Pancreas (tissue), 10 donors: ENCODE data around the gene NF1. TPM values are rescaled to one million over a fixed set of nuclear protein-coding genes. Genes with fewer than 3 reads are reported as not detected.
"Not testable (repeated sequence)": the region's sequence is repeated elsewhere in the genome, so short reads cannot be mapped to it uniquely, and the experiment has no call there.

Experiments used
- ATAC-seq, 4 donors: fragments of 200-7000 bp; cut with Tn5 transposase; one replicate each; pipeline versions ENCODE4 v1.8.0 to v1.9.1; 2020; ENCODE audit warnings: mild to moderate bottlenecking in 4 of 4, moderate library complexity in 4 of 4
- DNase-seq, 6 donors: peaks; one replicate each; pipeline ENCODE4 v3.0.0-alpha.2; 2020
- FAIRE-seq: peaks from 2 replicates; lab custom pipeline; 2012; peaks lifted over from hg19 to GRCh38; lab: Jason Lieb, UNC
- H3K27ac ChIP-seq, 4 donors: fragments of 200-600 bp; sonication (generic); 1 replicate in 3 of 4; 2 replicates in 1 of 4; pipeline versions ENCODE4 v1.5.0 to v1.8.0; 2020
- H3K27me3 ChIP-seq, 4 donors: fragments of 200-600 bp; one replicate each; pipeline ENCODE4 v1.8.0; 2021
- H3K36me3 ChIP-seq, 3 donors: fragments of 200-600 bp; sonication (generic) in 1 of 3; one replicate each; pipeline versions ENCODE4 v1.5.0 to v1.8.0; 2020 to 2021
- H3K4me1 ChIP-seq, 3 donors: fragments of 200-600 bp; one replicate each; pipeline ENCODE4 v1.8.0; 2021
- H3K4me3 ChIP-seq, 4 donors: fragments of 200-600 bp; sonication (generic) in 2 of 4; one replicate each; pipeline versions ENCODE4 v1.5.0 to v1.8.0; 2020 to 2021
- H3K9me3 ChIP-seq, 4 donors: fragments of 200-600 bp; one replicate each; pipeline ENCODE4 v1.8.0; 2021
- WGBS, 2 donors: extraction: QIAGEN DNeasy Blood & Tissue Kit; methylation state at CpG; one replicate each; pipeline ENCODE4 v1.1.7; 2013; 5-methylcytosine and 5-hydroxymethylcytosine counted together
- intact Hi-C, 3 donors: fragments of 100-400 bp; cut with DNase I; formaldehyde crosslinking; loops; one replicate each; pipeline versions ENCODE4 v1.11.1 to v1.14.2; 2022
- polyA plus RNA-seq, 2 donors: library from polyadenylated mRNA; stranded (reverse); fragments of 200-250 nt; gene quantifications; one replicate each; pipeline ENCODE4 v1.2.3, GENCODE V29; 2013
- total RNA-seq, 6 donors: library from RNA; stranded (reverse); fragmentation: NEBNext Ultra II Directional in 4 of 6; extraction: Animal tissue kit (Norgen Biotek cat#: 25700) in 4 of 6; gene quantifications; one replicate each; pipeline versions ENCODE4 v1.2.1 to v1.2.4, GENCODE V29; 2021 to 2023
- TF ChIP-seq, protein P1 (sequence below), 4 donors: fragments of 200-600 bp; sonication (generic) in 3 of 4; IDR thresholded peaks; one replicate each; pipeline versions ENCODE4 v1.5.0 to v1.8.0; 2021; ENCODE audit warnings: antibody characterized with exemption in 4 of 4
- donor health status: healthy with polysubstance abuse.
- donor health status: DM: no; HTN: no; CAD: no; lungs with moderate emphysema.
- donor health status: DM: no; HTN: no; CAD: no.
- donor health status: control.
- donor health status: control.
- donor health status: Bipolar disorder and iron deficiency.
- donor health status: DM: yes; HTN: yes; CAD: no.
- donor health status: DM: no; HTN: no; CAD: no.
- donor health status: DM: no; HTN: no; CAD: no.
- donor health status: DM: yes; HTN: yes; CAD: no.

Gene NF1
- total and polyA plus RNA-seq, 8 donors, result 6.6 to 38.4 (median 27.8) TPM

DNA sequence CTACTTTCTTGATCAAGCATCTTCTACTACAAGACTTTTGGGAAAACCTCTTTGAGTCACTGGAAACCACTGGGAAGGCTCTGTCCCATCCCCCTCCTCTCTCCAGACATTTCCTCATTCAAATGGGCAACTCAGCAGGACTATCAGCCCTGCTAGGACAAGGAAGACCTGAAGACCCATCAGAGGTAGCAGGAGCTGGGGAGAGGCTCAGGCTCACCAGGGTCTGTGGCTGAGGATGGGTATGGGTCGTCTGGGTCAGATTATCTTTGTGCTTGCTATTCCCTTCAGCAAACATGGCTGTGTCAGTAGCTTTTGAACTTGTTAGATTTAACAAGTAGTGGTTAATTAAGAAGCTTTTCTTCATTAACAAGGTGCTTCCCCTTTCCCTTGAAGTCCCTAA is 15.0 kb upstream of the NF1 start:
- Histone ChIP-seq H3K9me3 (no peaks in the 10 kb centered on the region), H3K4me3 (no peak overlapping the region), H3K4me1 (no peaks in the 10 kb centered on the region), H3K27me3 (no peaks in the 10 kb centered on the region), H3K36me3 (no peaks in the 10 kb centered on the region), H3K27ac (no peak overlapping the region)
- ATAC-seq (no peak), FAIRE-seq (no peak), DNase-seq (no peak)
- WGBS, 2 donors, result 30 to 36% methylated on average over 1 of the region's 1 CpG
- TF ChIP-seq, protein P1, sequence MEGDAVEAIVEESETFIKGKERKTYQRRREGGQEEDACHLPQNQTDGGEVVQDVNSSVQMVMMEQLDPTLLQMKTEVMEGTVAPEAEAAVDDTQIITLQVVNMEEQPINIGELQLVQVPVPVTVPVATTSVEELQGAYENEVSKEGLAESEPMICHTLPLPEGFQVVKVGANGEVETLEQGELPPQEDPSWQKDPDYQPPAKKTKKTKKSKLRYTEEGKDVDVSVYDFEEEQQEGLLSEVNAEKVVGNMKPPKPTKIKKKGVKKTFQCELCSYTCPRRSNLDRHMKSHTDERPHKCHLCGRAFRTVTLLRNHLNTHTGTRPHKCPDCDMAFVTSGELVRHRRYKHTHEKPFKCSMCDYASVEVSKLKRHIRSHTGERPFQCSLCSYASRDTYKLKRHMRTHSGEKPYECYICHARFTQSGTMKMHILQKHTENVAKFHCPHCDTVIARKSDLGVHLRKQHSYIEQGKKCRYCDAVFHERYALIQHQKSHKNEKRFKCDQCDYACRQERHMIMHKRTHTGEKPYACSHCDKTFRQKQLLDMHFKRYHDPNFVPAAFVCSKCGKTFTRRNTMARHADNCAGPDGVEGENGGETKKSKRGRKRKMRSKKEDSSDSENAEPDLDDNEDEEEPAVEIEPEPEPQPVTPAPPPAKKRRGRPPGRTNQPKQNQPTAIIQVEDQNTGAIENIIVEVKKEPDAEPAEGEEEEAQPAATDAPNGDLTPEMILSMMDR (IDR thresholded peaks at IDR 0.05), result no peak
- intact Hi-C loops, result no loop called here

DNA sequence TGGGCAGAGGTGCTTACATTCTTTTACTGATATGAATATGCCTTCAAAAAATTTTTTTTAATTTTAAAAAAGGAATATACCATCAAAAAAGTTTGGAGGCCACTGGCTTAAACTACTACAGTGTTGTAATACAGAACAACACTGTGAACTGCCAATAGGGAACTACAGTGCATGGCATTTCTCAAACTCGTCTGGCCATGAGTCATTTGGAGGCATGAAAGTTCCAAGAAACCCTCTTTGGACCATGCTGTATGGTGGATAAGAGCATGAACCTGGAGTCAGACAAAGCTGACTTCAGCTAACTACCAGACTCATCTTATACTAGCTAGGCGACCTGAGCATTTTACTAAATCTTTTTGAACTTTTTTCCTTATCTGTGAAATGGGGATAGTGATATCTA is 9.2 kb upstream of the NF1 start:
- Histone ChIP-seq H3K4me1 (no peaks in the 10 kb centered on the region), H3K4me3 (no peak overlapping the region), H3K27ac (no peak overlapping the region), H3K27me3 (no peaks in the 10 kb centered on the region), H3K36me3 (no peaks in the 10 kb centered on the region), H3K9me3 (no peaks in the 10 kb centered on the region)
- FAIRE-seq (no peak), DNase-seq (no peak), ATAC-seq (peak in 1 of 4 donors; percentile 56)
- intact Hi-C loops, result no loop called here
- TF ChIP-seq, protein P1 (IDR thresholded peaks at IDR 0.05), result no peak
- 76 to 88% methylated on average over 2 of the region's 2 CpGs for WGBS, 2 donors

DNA sequence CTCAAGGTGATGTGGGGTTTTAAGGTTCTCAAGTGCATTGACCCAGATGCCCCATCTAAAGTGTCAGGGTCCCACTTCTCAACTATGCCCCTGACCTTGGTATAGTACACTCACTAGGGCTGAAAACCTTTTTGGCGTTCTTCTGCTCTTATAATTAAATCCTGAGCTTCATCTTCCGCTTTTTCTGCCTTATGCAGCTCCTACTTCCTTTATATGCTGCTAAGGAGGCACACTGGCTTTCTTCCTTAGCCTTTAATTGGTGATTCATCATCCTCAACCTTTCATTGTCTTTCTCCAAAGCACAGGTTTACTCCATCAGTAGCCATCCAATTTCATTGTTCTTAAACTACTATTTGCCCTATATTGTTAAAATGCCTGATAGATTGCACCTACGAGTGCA is 5.3 kb upstream of the NF1 start:
- Histone ChIP-seq H3K4me3 (no peak overlapping the region), H3K4me1 (peaks cover 0 to 4% (median 0%) of the 10 kb centered on the region in 3 donors), H3K27me3 (no peaks in the 10 kb centered on the region), H3K9me3 (no peaks in the 10 kb centered on the region), H3K36me3 (no peaks in the 10 kb centered on the region), H3K27ac (no peak overlapping the region)
- TF ChIP-seq, protein P1 (IDR thresholded peaks at IDR 0.05), result no peak
- FAIRE-seq (no peak), ATAC-seq (no peak), DNase-seq (no peak)
- intact Hi-C loops, result no loop called here
- whole genome bisulfite sequencing, 2 donors, result 88 to 92% methylated on average over 3 of the region's 3 CpGs

DNA sequence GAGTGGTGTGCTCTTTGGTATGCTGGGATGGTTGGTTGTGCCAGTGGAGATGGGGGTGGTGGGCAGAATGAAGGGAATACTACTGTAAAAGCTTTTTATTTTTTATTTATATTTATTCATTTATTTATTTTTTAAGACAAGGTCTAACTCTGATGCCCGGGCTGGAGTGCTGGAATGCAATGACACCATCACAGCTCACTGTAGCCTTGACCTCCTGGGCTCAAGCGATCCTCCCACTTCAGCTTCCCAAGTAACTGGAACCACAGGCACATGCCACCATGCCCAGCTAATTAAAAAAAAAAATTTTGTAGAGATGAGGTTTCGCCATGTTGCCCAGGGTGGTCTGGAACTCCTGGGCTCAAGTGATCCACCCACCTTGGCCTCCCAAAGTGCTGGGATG is 4.1 kb upstream of the NF1 start:
- ATAC-seq, H3K4me3 ChIP-seq, H3K27ac ChIP-seq, H3K36me3 ChIP-seq, intact Hi-C loops, H3K27me3 ChIP-seq, DNase-seq, FAIRE-seq, H3K4me1 ChIP-seq, H3K9me3 ChIP-seq: not testable (repeated sequence)
- 93 to 96% methylated on average over 3 of the region's 3 CpGs for WGBS, 2 donors

DNA sequence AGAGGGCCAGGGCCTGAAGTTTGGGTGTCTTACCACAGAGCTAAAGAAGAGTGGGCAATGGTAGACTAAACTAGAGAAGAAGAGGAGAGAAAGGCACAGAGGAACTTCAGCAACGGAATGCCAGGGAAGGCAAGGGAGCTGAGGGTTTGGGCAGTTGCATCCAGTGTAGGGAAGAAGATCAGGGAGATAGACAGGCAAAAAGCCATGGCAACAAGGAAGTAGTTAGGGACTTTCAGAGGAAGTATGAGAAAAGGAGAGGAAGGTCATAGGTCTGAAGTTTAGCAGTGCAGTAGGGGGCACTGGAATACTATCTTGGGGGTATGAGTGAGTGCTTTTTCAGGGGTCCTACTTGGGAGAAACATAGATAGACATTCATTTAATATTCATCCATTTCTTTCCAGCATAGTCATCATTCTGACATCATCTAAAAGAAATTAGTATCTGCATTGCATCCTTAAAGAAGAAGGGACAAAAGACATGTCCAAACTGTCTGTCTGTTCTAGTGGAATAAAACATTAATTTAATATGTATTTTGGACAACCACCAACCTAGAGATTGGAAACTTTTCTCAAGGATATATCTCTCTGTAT is 2.2 kb upstream of the NF1 start:
- Histone ChIP-seq H3K9me3 (no peaks in the 10 kb centered on the region), H3K36me3 (no peaks in the 10 kb centered on the region), H3K27me3 (no peaks in the 10 kb centered on the region), H3K4me1 (peaks cover 0 to 4% (median 0%) of the 10 kb centered on the region in 3 donors), H3K27ac (no peak overlapping the region), H3K4me3 (no peak overlapping the region)
- intact Hi-C loops, result no loop called here
- WGBS, 2 donors, result 86 to 93% methylated on average over 1 of the region's 1 CpG
- FAIRE-seq (no peak), DNase-seq (no peak), ATAC-seq (no peak)
- TF ChIP-seq, protein P1 (IDR thresholded peaks at IDR 0.05), result no peak
